A549 (cell line): Measurements from ENCODE around the gene RNF121. TPM values are rescaled to one million over a fixed set of nuclear protein-coding genes. Genes with fewer than 3 reads are reported as not detected.

Source experiments
- ATAC-seq, 2 experiments: fragments of 200-7000 bp in 1 of 2; fragments of >200 bp in 1 of 2; cut with Nextera tagmentation in 1 of 2; cut with Tn5 transposase in 1 of 2; 3 replicates each; pipeline versions ENCODE4 v1.8.0 to v1.9.1; 2018 to 2020; ENCODE audit warnings: mild to moderate bottlenecking in 1 of 2, moderate library complexity in 1 of 2
- CTCF ChIA-PET: fragments of 300-600 bp; sonication (Branson Sonifier 250); formaldehyde crosslinking; extraction: SDS; loops from one replicate; lab custom pipeline; 2021; ENCODE audit warnings: antibody characterized with exemption, inconsistent platforms; lab: Yijun Ruan, JAX
- POLR2A ChIA-PET: fragments of 350-600 bp; formaldehyde crosslinking; extraction: SDS; loops from one replicate; lab custom pipeline; 2021; ENCODE audit warnings: antibody characterized with exemption, inconsistent platforms; lab: Yijun Ruan, JAX
- DNase-seq, 2 experiments: peaks; one replicate each; pipeline versions ENCODE4 v3.0.0 to v3.0.0-alpha.2; 2011 to 2016; ENCODE audit warnings: low read depth in 1 of 2, low spot score in 1 of 2
- FAIRE-seq: peaks from 2 replicates; lab custom pipeline; 2011; peaks lifted over from hg19 to GRCh38; lab: Jason Lieb, UNC
- H3K27ac ChIP-seq, 2 experiments: fragments of >200 bp; sonication (Bioruptor Twin); formaldehyde crosslinking; 3 replicates each; pipeline ENCODE4 v1.5.1; 2016 to 2017
- H3K4me1 ChIP-seq: fragments of >200 bp; sonication (Bioruptor Twin); formaldehyde crosslinking; 3 replicates; pipeline ENCODE4 v1.6.1; 2016
- H3K4me2 ChIP-seq: fragments of >200 bp; sonication (Bioruptor Twin); formaldehyde crosslinking; 3 replicates; pipeline ENCODE4 v1.6.1; 2016
- H3K4me3 ChIP-seq: fragments of >200 bp; sonication (Bioruptor Twin); formaldehyde crosslinking; 3 replicates; pipeline ENCODE4 v1.5.1; 2016
- H3K9me3 ChIP-seq: fragments of >200 bp; sonication (Bioruptor Twin); formaldehyde crosslinking; 3 replicates; pipeline ENCODE4 v1.6.1; 2016
- ATOH8 ChIP-seq: fragments of 250-450 bp; sonication (Bioruptor Pico); IDR thresholded peaks from 2 replicates; pipeline ENCODE4 v1.5.0; 2020; ENCODE audit warnings: low read depth, mild to moderate bottlenecking, moderate library complexity
- BHLHE40 ChIP-seq: IDR thresholded peaks from 2 replicates; pipeline ENCODE4 v1.6.1; 2012; ENCODE audit warnings: low read depth, low read length, inconsistent platforms
- CEBPB ChIP-seq, 2 experiments: fragments of >200 bp in 1 of 2; sonication (Bioruptor Twin) in 1 of 2; formaldehyde crosslinking in 1 of 2; IDR thresholded peaks; 2 replicates each; pipeline ENCODE4 v1.6.1; 2012 to 2016
- CHD2 ChIP-seq: fragments of 150-350 bp; IDR thresholded peaks from 2 replicates; pipeline ENCODE4 v1.6.1; 2014; ENCODE audit warnings: low read length; ENCODE audit not compliant: partially characterized antibody
- CHD4 ChIP-seq: fragments of 200-600 bp; sonication (generic); IDR thresholded peaks from 2 replicates; pipeline ENCODE4 v1.6.1; 2016; ENCODE audit warnings: antibody characterized with exemption, mild to moderate bottlenecking, borderline replicate concordance
- EHMT2 ChIP-seq: fragments of 200-600 bp; sonication (generic); IDR thresholded peaks from 2 replicates; pipeline ENCODE4 v1.6.1; 2016; ENCODE audit warnings: antibody characterized with exemption, low read depth, mild to moderate bottlenecking, moderate library complexity
- ELK1 ChIP-seq: fragments of 150-350 bp; IDR thresholded peaks from 2 replicates; pipeline ENCODE4 v1.6.1; 2014; ENCODE audit warnings: low read depth, mild to moderate bottlenecking, low read length
- ESRRA ChIP-seq: fragments of 150-350 bp; IDR thresholded peaks from 2 replicates; pipeline ENCODE4 v1.6.1; 2014; ENCODE audit warnings: mild to moderate bottlenecking, low read length, borderline replicate concordance
- FOSB ChIP-seq: fragments of 250-450 bp; sonication (Bioruptor Pico); IDR thresholded peaks from 2 replicates; pipeline ENCODE4 v1.5.0; 2020; ENCODE audit warnings: mild to moderate bottlenecking, moderate library complexity
- FOSL2 ChIP-seq, 2 experiments: fragments of 450-650 bp in 1 of 2; fragments of >200 bp in 1 of 2; sonication (Bioruptor Twin) in 1 of 2; formaldehyde crosslinking; IDR thresholded peaks; 2 replicates each; pipeline versions ENCODE4 v1.5.0 to v1.6.1; 2016 to 2020; ENCODE audit warnings: mild to moderate bottlenecking in 1 of 2, moderate library complexity in 1 of 2
- GATA3 ChIP-seq: IDR thresholded peaks from 2 replicates; pipeline ENCODE4 v1.6.1; 2012; ENCODE audit warnings: borderline replicate concordance
- HDAC2 ChIP-seq: fragments of 200-600 bp; sonication (generic); IDR thresholded peaks from 2 replicates; pipeline ENCODE4 v1.6.1; 2016
- HOXA7 ChIP-seq: fragments of 250-450 bp; sonication (Bioruptor Pico); IDR thresholded peaks from 2 replicates; pipeline ENCODE4 v1.5.0; 2020; ENCODE audit warnings: mild to moderate bottlenecking, moderate library complexity
- HOXB5 ChIP-seq: fragments of 250-450 bp; sonication (Bioruptor Pico); IDR thresholded peaks from 2 replicates; pipeline ENCODE4 v1.5.0; 2020; ENCODE audit warnings: mild to moderate bottlenecking, moderate library complexity
- JUN ChIP-seq, 2 experiments: fragments of >200 bp; sonication (Bioruptor Twin); formaldehyde crosslinking; IDR thresholded peaks; 2 replicates in 1 of 2; 3 replicates in 1 of 2; pipeline ENCODE4 v1.6.1; 2016 to 2017
- JUNB ChIP-seq: fragments of >200 bp; sonication (Bioruptor Twin); formaldehyde crosslinking; IDR thresholded peaks from 2 replicates; pipeline ENCODE4 v1.6.1; 2016
- KDM1A ChIP-seq: fragments of 200-600 bp; sonication (generic); IDR thresholded peaks from 2 replicates; pipeline ENCODE4 v1.6.1; 2016; ENCODE audit warnings: low read depth, mild to moderate bottlenecking
- KDM5A ChIP-seq: fragments of 200-600 bp; sonication (generic); IDR thresholded peaks from 2 replicates; pipeline ENCODE4 v1.6.1; 2016; ENCODE audit warnings: antibody characterized with exemption, mild to moderate bottlenecking
- MAFK ChIP-seq: fragments of 450-650 bp; IDR thresholded peaks from 2 replicates; pipeline ENCODE4 v1.6.1; 2014; ENCODE audit not compliant: partially characterized antibody
- MYC ChIP-seq: IDR thresholded peaks from 2 replicates; pipeline ENCODE4 v1.6.1; 2012; ENCODE audit warnings: mild to moderate bottlenecking, inconsistent platforms, low read length, improper control_type of control experiment, borderline replicate concordance
- NFE2L2 ChIP-seq: fragments of 150-350 bp; conservative IDR thresholded peaks from 2 replicates; pipeline ENCODE4 v1.6.1; 2014; ENCODE audit warnings: low read length
- NPAS2 ChIP-seq: fragments of 250-450 bp; sonication (Bioruptor Pico); IDR thresholded peaks from 2 replicates; pipeline ENCODE4 v1.8.0; 2022; ENCODE audit warnings: mild to moderate bottlenecking, moderate library complexity, borderline replicate concordance
- NR3C1 ChIP-seq: fragments of >200 bp; sonication (Bioruptor Twin); formaldehyde crosslinking; IDR thresholded peaks from 3 replicates; pipeline ENCODE4 v1.6.1; 2017
- PHF8 ChIP-seq: fragments of 200-600 bp; sonication (generic); IDR thresholded peaks from 2 replicates; pipeline ENCODE4 v1.6.1; 2016; ENCODE audit warnings: low read depth, mild to moderate bottlenecking, antibody characterized with exemption, moderate library complexity, borderline replicate concordance
- POLR2AphosphoS2 ChIP-seq: conservative IDR thresholded peaks from 2 replicates; pipeline ENCODE4 v1.6.1; 2012; ENCODE audit warnings: low read length, improper control_type of control experiment, inconsistent platforms
- RAD21 ChIP-seq, 2 experiments: fragments of >200 bp in 1 of 2; sonication (Bioruptor Twin) in 1 of 2; formaldehyde crosslinking in 1 of 2; IDR thresholded peaks in 1 of 2; conservative IDR thresholded peaks in 1 of 2; 2 replicates in 1 of 2; 3 replicates in 1 of 2; pipeline ENCODE4 v1.6.1; 2012 to 2018; ENCODE audit warnings: inconsistent platforms in 1 of 2
- RCOR1 ChIP-seq: fragments of 150-350 bp; IDR thresholded peaks from 2 replicates; pipeline ENCODE4 v1.6.1; 2014; ENCODE audit warnings: antibody characterized with exemption, low read length, low read depth
- RNF2 ChIP-seq: fragments of 200-600 bp; sonication (generic); IDR thresholded peaks from 2 replicates; pipeline ENCODE4 v1.6.1; 2016; ENCODE audit warnings: low read depth, mild to moderate bottlenecking, antibody characterized with exemption, moderate library complexity, borderline replicate concordance
- SMC3 ChIP-seq: fragments of >200 bp; sonication (Bioruptor Twin); formaldehyde crosslinking; IDR thresholded peaks from 3 replicates; pipeline ENCODE4 v1.6.1; 2018; ENCODE audit warnings: inconsistent platforms
- SREBF2 ChIP-seq: fragments of 450-650 bp; IDR thresholded peaks from 2 replicates; pipeline ENCODE4 v1.6.1; 2014; ENCODE audit warnings: mild to moderate bottlenecking, moderate library complexity
- ZFP36 ChIP-seq: fragments of 450-650 bp; IDR thresholded peaks from 2 replicates; pipeline ENCODE4 v1.6.1; 2014; ENCODE audit warnings: borderline replicate concordance; ENCODE audit not compliant: partially characterized antibody
- WGBS: methylation state at CpG from one replicate; pipeline ENCODE4 v1.1.6; 2017; ENCODE audit errors: missing lambda C conversion rate; 5-methylcytosine and 5-hydroxymethylcytosine counted together
- polyA plus RNA-seq, 4 experiments: library from polyadenylated mRNA; depleted of rRNA in 3 of 4; stranded (reverse); fragments of >200 nt; fragmentation: RNase III in 1 of 4; extraction: RNeasy Plus Mini Kit Qiagen cat#74134 plus additional on column Dnase treatment in 1 of 4; gene quantifications; 2 replicates in 3 of 4; 3 replicates in 1 of 4; pipeline ENCODE4 v1.2.3, GENCODE V29; 2011 to 2017
- TF ChIP-seq, protein P1 (sequence below): IDR thresholded peaks from 2 replicates; pipeline ENCODE4 v1.6.1; 2012
- TF ChIP-seq, protein P2 (sequence below): IDR thresholded peaks from 2 replicates; pipeline ENCODE4 v1.6.1; 2012; ENCODE audit warnings: low read depth, borderline replicate concordance

RNF121 gene
- polyA plus RNA-seq, 2 of the 4 experiments (the other 2 are of a cell fraction), result 79.0 to 102 TPM

- 4% methylated on average over 2 of the region's 2 CpGs for WGBS
- ATAC-seq, result peak in 1 of 2 experiments; percentile 28; a peak in 2 of 6 replicates
- H3K9me3 ChIP-seq, result peaks cover 3% of the 10 kb centered on the region; the same call in 1 of the 3 replicates
- no peak for FAIRE-seq
- peaks cover 52% of the 10 kb centered on the region for H3K4me1 ChIP-seq
- ChIA-PET CTCF (interaction anchor here (0.9 kb wide), 1 partner anchor 17 kb away, joined by 3 read pairs; no protein-coding TSS in a partner anchor), POLR2A (no interaction called here)
- peak overlapping the region; percentile 81 to 83 for H3K27ac ChIP-seq
- TF ChIP-seq FOSB (CRISPR knock-in tag) (no peak), NR3C1 (no peak), ZFP36 (no peak), EHMT2 (no peak), HOXA7 (CRISPR knock-in tag) (no peak), MYC (no peak), GATA3 (no peak; the same call in 1 of the 2 replicates), CHD4 (no peak), CHD2 (no peak), ATOH8 (no peak), KDM5A (no peak), BHLHE40 (no peak), JUNB (no peak), SREBF2 (no peak), PHF8 (no peak), RCOR1 (no peak), SMC3 (no peak), JUN (IDR thresholded peaks at IDR 0.05) (no peak), CEBPB (IDR thresholded peaks at IDR 0.05) (0 out of 4 replicates have a peak, but pooled peaks of 1 of the 2 experiments have one; percentile 2), KDM1A (no peak), MAFK (peak; percentile 98), FOSL2 (IDR thresholded peaks at IDR 0.05) (no peak), FOSL2 (CRISPR knock-in tag; IDR thresholded peaks at IDR 0.05) (0 out of 2 replicates have a peak, but pooled peaks have one; percentile 20), HDAC2 (no peak), NFE2L2 (peak; percentile 92), NPAS2 (CRISPR knock-in tag) (no peak), ELK1 (no peak), HOXB5 (CRISPR knock-in tag) (no peak), RAD21 (conservative IDR thresholded peaks at IDR 0.05 in 1 of 2, IDR thresholded peaks at IDR 0.05 in 1 of 2) (no peak), POLR2AphosphoS2 (no peak), RNF2 (no peak), ESRRA (no peak)
- TF ChIP-seq, protein P1, sequence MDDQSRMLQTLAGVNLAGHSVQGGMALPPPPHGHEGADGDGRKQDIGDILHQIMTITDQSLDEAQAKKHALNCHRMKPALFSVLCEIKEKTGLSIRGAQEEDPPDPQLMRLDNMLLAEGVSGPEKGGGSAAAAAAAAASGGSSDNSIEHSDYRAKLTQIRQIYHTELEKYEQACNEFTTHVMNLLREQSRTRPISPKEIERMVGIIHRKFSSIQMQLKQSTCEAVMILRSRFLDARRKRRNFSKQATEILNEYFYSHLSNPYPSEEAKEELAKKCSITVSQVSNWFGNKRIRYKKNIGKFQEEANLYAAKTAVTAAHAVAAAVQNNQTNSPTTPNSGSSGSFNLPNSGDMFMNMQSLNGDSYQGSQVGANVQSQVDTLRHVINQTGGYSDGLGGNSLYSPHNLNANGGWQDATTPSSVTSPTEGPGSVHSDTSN, result no peak
- TF ChIP-seq, protein P2, sequence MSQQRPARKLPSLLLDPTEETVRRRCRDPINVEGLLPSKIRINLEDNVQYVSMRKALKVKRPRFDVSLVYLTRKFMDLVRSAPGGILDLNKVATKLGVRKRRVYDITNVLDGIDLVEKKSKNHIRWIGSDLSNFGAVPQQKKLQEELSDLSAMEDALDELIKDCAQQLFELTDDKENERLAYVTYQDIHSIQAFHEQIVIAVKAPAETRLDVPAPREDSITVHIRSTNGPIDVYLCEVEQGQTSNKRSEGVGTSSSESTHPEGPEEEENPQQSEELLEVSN, result no peak
- no peak overlapping the region for H3K4me3 ChIP-seq
- H3K4me2 ChIP-seq, result peak overlapping the region; percentile 55
- DNase-seq, result peak in 1 of 2 experiments; percentile 38
Measured at GRCh38 chr11:71962428-71963038, 33.7 kb downstream of the RNF121 start.
